ENCODE measurements around the gene SRI.
A peak's percentile ranks its signal among the peaks of the same experiment; 100 is the strongest.

Gene SRI

GRCh38 chr7:88224601-88225275 lies 4.9 kb upstream of the SRI start:
- DNase-seq (ENCODE audit: low read depth) = no peak

GRCh38 chr7:88223265-88223664 lies 3.4 kb upstream of the SRI start:
- no peak for DNase-seq (ENCODE audit: low read depth)

DNA sequence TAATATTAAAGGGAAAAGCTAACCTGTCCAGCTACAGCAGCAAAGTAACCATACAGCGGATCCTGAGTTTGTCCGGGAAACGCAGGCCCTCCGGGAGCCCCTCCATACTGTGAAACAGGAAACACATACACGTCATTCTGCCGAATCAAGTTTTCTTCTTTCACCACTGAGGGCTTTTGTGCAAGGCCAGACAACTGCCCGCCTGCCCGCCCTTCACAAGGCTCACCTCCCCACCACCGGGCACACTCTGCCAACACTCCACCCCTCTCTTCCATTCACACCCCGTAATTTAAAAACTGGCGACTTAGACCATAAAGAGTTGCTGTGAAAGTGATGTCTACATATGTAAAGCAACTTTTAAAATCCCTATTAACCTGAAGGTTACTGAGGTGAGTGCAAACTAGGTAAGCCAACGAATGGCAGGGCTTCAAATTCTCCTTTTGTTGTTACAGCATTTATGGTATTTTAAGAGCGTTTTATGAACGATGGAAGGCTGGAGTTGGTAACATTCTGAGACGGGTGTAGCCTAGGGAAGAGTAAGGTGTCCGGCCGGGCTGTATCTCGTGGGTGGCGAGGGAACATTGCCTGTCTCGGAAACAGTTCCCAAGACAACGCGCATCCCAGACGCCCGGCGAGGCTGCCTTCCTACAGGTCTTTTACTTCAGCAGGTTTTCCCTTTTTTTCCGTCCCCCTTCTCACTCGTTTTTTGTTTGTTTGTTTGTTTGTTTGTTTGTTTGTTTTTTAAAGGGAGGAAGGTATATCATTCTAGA lies 817 bp downstream of the SRI start:
- DNase-seq (ENCODE audit: low read depth) = peak; percentile 9

DNA sequence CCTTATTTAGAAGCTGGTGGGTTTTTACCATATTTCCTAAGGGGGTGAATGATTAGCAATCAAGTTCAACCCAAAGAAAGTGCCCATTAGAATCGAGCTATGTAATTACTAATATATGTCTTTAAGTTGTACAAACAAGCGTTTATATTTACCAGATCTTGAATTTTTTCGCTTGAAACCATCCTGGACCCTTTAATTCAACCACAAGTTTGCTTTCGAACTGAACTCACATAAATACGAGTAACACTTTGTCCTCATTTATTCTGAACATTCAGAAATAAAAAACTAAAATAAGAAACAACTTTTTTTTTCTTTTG lies 1.5 kb downstream of the SRI start:
- no peak for DNase-seq (ENCODE audit: low read depth)

- no peak for DNase-seq (ENCODE audit: low read depth)
Measured at GRCh38 chr7:88217675-88218428, 2.0 kb downstream of the SRI start.

- no peak for DNase-seq (ENCODE audit: low read depth)
Measured at GRCh38 chr7:88216276-88216675, 3.6 kb downstream of the SRI start.

DNA sequence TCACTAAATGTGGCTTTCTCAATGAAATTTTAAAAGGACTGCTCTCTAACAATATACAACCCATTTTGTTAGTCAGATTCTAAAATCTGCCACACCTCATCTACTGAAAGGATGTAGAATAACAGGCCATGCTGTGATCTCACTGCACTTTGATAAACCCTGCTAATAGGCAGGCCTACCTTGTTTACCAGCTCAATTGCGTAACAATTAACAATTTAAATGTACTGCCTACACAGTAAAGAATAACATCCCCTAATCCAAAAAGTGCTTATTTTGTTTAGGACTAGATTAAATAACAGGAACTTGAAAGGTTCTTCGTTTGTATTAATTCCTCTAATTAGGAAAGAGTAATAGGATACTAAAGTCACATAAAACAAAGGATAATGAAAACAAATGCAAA lies 4.5 kb downstream of the SRI start:
- no peak for DNase-seq (ENCODE audit: low read depth)

GRCh38 chr7:88214456-88214855 lies 5.4 kb downstream of the SRI start:
- no peak for DNase-seq (ENCODE audit: low read depth)

GRCh38 chr7:88212918-88213317 lies 6.9 kb downstream of the SRI start:
- DNase-seq (ENCODE audit: low read depth) = no peak

DNA sequence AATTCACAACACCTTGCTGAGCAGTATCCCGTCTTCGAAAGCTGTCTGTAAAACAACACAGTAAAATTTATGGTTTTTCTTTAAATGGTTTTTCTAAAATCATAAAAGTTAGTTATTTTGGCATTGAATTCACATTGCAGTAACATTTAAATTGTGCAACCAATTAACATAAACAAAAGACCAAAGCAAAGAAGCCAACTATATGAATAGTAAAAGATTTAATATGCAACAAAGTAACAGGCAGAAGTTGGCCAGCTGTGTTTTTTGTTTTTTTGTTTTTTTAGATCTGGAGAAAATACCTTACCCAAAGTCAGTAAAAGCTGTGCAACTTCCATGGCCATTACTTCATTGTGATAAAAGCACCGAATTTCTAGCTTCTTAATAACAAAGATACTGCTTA lies 11.3 kb downstream of the SRI start:
- no peak for DNase-seq (ENCODE audit: low read depth)

GRCh38 chr7:88206254-88206653 lies 13.6 kb downstream of the SRI start:
- no peak for DNase-seq (ENCODE audit: low read depth)

GRCh38 chr7:88205179-88205578 lies 14.7 kb downstream of the SRI start:
- no peak for DNase-seq (ENCODE audit: low read depth)

DNA sequence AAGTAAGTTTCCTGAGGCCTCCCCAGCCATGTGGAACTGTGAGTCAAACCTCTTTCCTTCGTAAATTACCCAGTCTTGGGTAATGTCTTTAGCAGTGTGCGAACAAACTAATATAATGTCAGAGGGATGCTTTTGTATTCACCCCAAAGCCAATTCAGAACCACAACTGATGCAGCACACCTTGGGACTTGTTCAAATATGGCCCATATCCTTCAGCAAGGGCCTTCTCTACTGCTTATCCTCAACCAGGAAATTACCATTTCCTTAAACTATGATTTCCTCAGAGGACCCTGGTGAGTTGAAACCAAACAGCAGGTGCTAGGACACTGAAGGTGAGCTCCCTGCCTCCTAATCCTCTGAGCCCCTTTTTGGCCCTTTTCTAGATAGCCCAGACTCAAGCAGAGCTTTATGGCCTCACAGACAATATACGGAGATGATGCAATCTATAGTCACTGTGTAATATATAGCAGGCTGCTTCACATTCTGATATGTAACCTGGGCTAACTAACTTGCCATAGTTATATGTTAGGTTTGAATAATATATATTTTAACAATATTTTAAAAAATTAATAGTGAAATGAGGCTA lies 15.2 kb downstream of the SRI start:
- no peak for DNase-seq (ENCODE audit: low read depth)

GRCh38 chr7:88203401-88203800 lies 16.4 kb downstream of the SRI start:
- DNase-seq (ENCODE audit: low read depth) = no peak

- DNase-seq (ENCODE audit: low read depth) = no peak
Measured at GRCh38 chr7:88202799-88203198, 17.0 kb downstream of the SRI start.

GRCh38 chr7:88202278-88202677 lies 17.6 kb downstream of the SRI start:
- DNase-seq (ENCODE audit: low read depth) = no peak

- no peak for DNase-seq (ENCODE audit: low read depth)
Measured at GRCh38 chr7:88201305-88201704, 18.5 kb downstream of the SRI start.

DNA sequence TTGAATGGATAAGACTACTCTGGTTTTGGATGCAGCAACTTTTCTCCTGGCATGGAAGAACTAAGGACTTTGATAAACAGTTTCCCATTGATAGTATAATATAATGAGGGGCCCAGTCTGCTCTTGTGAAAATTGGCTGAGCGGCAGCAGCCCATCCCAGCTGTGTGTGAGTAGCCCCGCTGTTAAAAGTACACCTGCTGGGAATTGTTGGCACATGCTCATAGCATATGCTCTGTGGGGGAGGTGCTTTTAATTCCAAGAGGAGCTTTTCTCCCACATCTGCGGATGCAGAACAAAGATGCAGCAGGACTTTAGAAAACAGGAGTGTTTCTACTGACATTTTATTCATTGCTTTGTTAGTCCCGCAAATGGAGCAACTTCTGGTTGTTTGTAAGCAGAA lies 19.0 kb downstream of the SRI start:
- no peak for DNase-seq (ENCODE audit: low read depth)

- no peak for DNase-seq (ENCODE audit: low read depth)
Measured at GRCh38 chr7:88200261-88200660, 19.6 kb downstream of the SRI start.

- DNase-seq (ENCODE audit: low read depth) = no peak
Measured at GRCh38 chr7:88191911-88192310, 27.9 kb downstream of the SRI start.

DNA sequence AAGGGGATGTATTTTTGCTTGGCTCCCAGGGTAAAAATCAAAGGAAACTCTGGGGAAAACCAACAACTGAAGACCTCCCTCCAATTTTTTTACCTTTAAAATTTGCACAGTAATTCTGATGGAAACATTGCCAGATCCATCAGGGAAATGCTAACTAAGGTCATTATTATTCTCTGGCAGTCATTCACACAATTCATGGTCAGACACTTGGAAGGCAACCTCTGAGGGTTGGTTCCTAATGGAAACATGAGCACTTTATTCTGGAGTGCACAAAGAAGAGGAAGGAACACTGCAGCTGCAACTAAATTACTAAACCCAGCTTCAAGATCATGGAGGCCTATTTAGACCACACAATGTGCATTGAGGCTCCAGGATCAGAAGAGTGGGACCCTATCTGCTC lies 34.2 kb downstream of the SRI start:
- no peak for DNase-seq (ENCODE audit: low read depth)

DNA sequence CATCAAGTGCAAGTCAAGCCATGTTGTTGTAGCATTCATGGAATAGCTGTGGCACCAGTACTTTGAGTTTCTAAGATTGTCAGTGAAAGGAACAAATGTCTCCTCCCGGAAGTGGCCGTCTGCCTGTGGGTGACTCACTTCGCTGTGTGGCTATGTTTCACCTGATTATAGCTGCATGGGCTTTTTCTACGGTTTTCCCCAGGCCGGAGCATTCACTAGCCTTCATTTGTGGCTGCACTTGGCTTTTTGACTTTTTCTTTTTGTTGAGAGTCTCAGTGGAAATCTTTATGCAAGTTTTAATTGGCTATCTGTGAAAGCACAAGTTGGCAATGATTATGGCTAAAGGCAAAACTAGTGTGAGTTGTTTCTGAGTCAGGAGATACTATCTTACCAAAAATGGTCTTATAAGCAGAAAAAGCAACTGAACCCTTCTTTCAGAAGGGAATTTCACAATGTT lies 35.0 kb downstream of the SRI start:
- DNase-seq (ENCODE audit: low read depth) = no peak

GRCh38 chr7:88183051-88183450 lies 36.8 kb downstream of the SRI start:
- DNase-seq (ENCODE audit: low read depth) = no peak

Measured in stimulated activated CD8-positive, alpha-beta memory T cell treated with anti-CD3 and anti-CD28 coated beads, Interleukin-12 subunit alpha, Interleukin-12 subunit beta, amount 100 ng/mL, for 4 hours (primary cell).